ENCODE data around the gene ADGRL1.

GRCh38 chr19:14147797-14148605 is 58.0 kb downstream of the ADGRL1 start:
- TF ChIP-seq, protein P1, sequence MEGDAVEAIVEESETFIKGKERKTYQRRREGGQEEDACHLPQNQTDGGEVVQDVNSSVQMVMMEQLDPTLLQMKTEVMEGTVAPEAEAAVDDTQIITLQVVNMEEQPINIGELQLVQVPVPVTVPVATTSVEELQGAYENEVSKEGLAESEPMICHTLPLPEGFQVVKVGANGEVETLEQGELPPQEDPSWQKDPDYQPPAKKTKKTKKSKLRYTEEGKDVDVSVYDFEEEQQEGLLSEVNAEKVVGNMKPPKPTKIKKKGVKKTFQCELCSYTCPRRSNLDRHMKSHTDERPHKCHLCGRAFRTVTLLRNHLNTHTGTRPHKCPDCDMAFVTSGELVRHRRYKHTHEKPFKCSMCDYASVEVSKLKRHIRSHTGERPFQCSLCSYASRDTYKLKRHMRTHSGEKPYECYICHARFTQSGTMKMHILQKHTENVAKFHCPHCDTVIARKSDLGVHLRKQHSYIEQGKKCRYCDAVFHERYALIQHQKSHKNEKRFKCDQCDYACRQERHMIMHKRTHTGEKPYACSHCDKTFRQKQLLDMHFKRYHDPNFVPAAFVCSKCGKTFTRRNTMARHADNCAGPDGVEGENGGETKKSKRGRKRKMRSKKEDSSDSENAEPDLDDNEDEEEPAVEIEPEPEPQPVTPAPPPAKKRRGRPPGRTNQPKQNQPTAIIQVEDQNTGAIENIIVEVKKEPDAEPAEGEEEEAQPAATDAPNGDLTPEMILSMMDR (IDR thresholded peaks at IDR 0.05; ENCODE audit: low read depth, low read length), result peak; percentile 67
- no peak for TF ChIP-seq POLR2A (IDR thresholded peaks at IDR 0.05; ENCODE audit: extremely low read depth, insufficient read length)
- TF ChIP-seq, protein P2, sequence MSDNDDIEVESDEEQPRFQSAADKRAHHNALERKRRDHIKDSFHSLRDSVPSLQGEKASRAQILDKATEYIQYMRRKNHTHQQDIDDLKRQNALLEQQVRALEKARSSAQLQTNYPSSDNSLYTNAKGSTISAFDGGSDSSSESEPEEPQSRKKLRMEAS (IDR thresholded peaks at IDR 0.05; ENCODE audit: low read depth, low read length), result no peak
- no peak for TF ChIP-seq MYC (IDR thresholded peaks at IDR 0.05; ENCODE audit: low read depth, low read length)
